ENCODE data around the gene AGAP1.

- TF ChIP-seq POLR2A (IDR thresholded peaks at IDR 0.05) (no peak), CTCF (IDR thresholded peaks at IDR 0.05) (no peak)
Measured at GRCh38 chr2:235690082-235690808, 196.4 kb downstream of the AGAP1 start.

Data from uterus (tissue), 2 donors.